Hematopoietic multipotent progenitor cell treated with erythropoietin and hydrocortisone succinate and interleukin-3 and kit ligand, for 4 days (in vitro differentiated cells): ENCODE data around the gene CTSS.
A peak's percentile ranks its signal among the peaks of the same experiment; 100 is the strongest.

Source experiments
- DNase-seq: peaks from one replicate; pipeline ENCODE4 v3.0.0-alpha.2; 2015

CTSS gene

GRCh38 chr1:150696590-150696989 lies 69.0 kb downstream of the CTSS start:
- peak; percentile 34 for DNase-seq

DNA sequence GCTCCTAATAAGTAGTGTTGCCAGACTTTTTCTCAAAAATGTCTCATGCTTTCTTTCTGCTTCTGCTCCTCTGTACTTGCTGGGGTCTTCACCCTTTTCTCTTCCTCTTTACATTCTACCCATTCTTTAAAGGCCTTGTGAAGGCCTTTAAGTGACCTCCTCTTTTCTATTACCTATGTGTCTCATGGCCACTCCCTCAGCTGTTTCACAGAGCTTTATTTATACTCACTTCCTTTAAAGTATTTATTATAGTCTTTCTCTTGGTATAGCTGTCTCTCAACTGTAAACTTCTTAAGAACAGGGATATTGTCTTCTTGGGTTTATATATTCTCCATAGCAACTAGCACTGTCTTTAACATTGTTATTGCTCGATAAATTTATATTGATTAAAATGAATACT lies 69.4 kb downstream of the CTSS start:
- peak; percentile 31 for DNase-seq

GRCh38 chr1:150695561-150695960 lies 70.0 kb downstream of the CTSS start:
- peak; percentile 20 for DNase-seq

DNA sequence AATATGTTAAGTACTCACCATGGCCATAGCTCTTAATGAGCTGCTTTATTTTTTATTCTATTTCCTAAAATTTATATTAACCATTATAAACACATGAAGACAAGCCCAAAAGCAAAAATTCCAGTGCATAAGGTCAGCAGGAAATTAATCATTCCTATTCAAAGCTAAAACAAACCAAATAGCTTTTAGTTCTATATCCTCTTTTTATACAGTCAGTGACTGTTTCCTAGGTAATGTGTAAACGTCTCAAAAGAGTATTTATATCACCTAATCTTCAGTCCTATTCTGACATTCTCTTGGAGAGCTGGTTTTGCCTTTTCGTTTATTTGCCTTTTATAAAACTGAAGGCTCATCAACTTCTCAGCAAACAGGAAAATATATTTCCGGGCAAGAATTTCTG lies 72.9 kb downstream of the CTSS start:
- no peak for DNase-seq

GRCh38 chr1:150688763-150689162 lies 76.8 kb downstream of the CTSS start:
- DNase-seq: no peak

GRCh38 chr1:150686275-150686674 lies 79.3 kb downstream of the CTSS start:
- DNase-seq: no peak

GRCh38 chr1:150683914-150684313 lies 81.7 kb downstream of the CTSS start:
- no peak for DNase-seq
